PC-3 (cell line): ENCODE data around the gene PDGFC.

Experiments used
- EZH2 ChIP-seq: fragments of 300-600 bp; sonication (generic); IDR thresholded peaks from one replicate; pipeline ENCODE4 v1.6.1; 2017; ENCODE audit warnings: antibody characterized with exemption, mild to moderate bottlenecking, low read length; ENCODE audit not compliant: unreplicated experiment
- TF ChIP-seq, protein P1 (sequence below): fragments of 300-600 bp; sonication (generic); conservative IDR thresholded peaks from 2 replicates; pipeline ENCODE4 v1.5.1; 2017; ENCODE audit warnings: antibody characterized with exemption, low read depth, mild to moderate bottlenecking, low read length

DNA sequence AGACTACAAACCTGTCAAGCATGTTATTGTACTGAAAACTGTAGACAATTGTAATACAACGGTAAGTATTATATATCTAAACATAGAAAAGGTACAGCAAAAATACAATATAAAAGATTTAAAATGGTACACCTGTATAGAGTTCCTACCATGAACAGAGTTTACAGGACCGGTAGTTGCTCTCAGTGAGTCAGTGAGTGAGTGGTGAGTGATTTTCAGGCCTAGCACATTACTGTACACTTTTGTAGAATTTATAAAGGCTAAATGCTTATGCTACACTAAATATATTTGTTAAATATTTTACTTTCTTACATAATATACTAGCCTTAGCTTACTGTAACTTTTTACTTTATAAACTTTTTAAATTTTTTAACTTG lies 37.4 kb downstream of the PDGFC start:
- TF ChIP-seq, protein P1, sequence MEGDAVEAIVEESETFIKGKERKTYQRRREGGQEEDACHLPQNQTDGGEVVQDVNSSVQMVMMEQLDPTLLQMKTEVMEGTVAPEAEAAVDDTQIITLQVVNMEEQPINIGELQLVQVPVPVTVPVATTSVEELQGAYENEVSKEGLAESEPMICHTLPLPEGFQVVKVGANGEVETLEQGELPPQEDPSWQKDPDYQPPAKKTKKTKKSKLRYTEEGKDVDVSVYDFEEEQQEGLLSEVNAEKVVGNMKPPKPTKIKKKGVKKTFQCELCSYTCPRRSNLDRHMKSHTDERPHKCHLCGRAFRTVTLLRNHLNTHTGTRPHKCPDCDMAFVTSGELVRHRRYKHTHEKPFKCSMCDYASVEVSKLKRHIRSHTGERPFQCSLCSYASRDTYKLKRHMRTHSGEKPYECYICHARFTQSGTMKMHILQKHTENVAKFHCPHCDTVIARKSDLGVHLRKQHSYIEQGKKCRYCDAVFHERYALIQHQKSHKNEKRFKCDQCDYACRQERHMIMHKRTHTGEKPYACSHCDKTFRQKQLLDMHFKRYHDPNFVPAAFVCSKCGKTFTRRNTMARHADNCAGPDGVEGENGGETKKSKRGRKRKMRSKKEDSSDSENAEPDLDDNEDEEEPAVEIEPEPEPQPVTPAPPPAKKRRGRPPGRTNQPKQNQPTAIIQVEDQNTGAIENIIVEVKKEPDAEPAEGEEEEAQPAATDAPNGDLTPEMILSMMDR: no peak
- no peak for TF ChIP-seq EZH2
